Daoy (cell line): ENCODE measurements around the gene ELL2. TPM values are rescaled to one million over a fixed set of nuclear protein-coding genes. Genes with fewer than 3 reads are reported as not detected.

ENCODE experiments used
- DNase-seq: peaks from one replicate; pipeline ENCODE4 v3.0.0-alpha.2; 2015; ENCODE audit warnings: low read depth
- total RNA-seq: library from RNA; depleted of rRNA; stranded (reverse); fragments of >200 nt; shearing (Covaris generic); gene quantifications from 2 replicates; pipeline ENCODE4 v1.2.3, GENCODE V29; 2014

ELL2 gene
- total RNA-seq, 1 experiment from 2014 or later: 29.9 TPM

- DNase-seq: no peak
Measured at GRCh38 chr5:95956900-95957293, 4.8 kb downstream of the ELL2 start.

GRCh38 chr5:95956021-95956899, 5.4 kb downstream of the ELL2 start:
- DNase-seq: no peak

- DNase-seq: no peak
Measured at GRCh38 chr5:95954716-95955115, 6.9 kb downstream of the ELL2 start.

- no peak for DNase-seq
Measured at GRCh38 chr5:95953021-95953702, 8.5 kb downstream of the ELL2 start.

GRCh38 chr5:95951916-95952315, 9.7 kb downstream of the ELL2 start:
- DNase-seq: no peak

GRCh38 chr5:95949810-95950209, 11.8 kb downstream of the ELL2 start:
- no peak for DNase-seq

- no peak for DNase-seq
Measured at GRCh38 chr5:95948631-95949030, 13.0 kb downstream of the ELL2 start.

GRCh38 chr5:95946451-95946850, 15.2 kb downstream of the ELL2 start:
- DNase-seq: no peak

GRCh38 chr5:95942968-95943367, 18.7 kb downstream of the ELL2 start:
- no peak for DNase-seq

- no peak for DNase-seq
Measured at GRCh38 chr5:95942414-95942813, 19.2 kb downstream of the ELL2 start.

- no peak for DNase-seq
Measured at GRCh38 chr5:95941756-95942155, 19.9 kb downstream of the ELL2 start.

GRCh38 chr5:95940758-95941682, 20.6 kb downstream of the ELL2 start:
- DNase-seq: no peak

GRCh38 chr5:95939465-95939864, 22.2 kb downstream of the ELL2 start:
- no peak for DNase-seq

GRCh38 chr5:95938766-95939165, 22.9 kb downstream of the ELL2 start:
- no peak for DNase-seq

GRCh38 chr5:95938347-95938746, 23.3 kb downstream of the ELL2 start:
- DNase-seq: no peak

GRCh38 chr5:95937607-95938152, 24.0 kb downstream of the ELL2 start:
- no peak for DNase-seq

GRCh38 chr5:95936812-95937397, 24.7 kb downstream of the ELL2 start:
- DNase-seq: no peak

GRCh38 chr5:95935553-95936100, 26.0 kb downstream of the ELL2 start:
- no peak for DNase-seq

GRCh38 chr5:95934207-95934804, 27.3 kb downstream of the ELL2 start:
- DNase-seq: no peak

GRCh38 chr5:95932941-95933340, 28.7 kb downstream of the ELL2 start:
- no peak for DNase-seq
